Activated T-helper 2 cell treated with anti-CD3 and anti-CD28 coated beads, Interferon-gamma antibody, Interleukin-2, Interleukin-4, amounts not matched to agents 10 μg/mL and 5 μg/mL and 100 μg/mL, durations not matched to agents 14 hours and 24 hours and 36 hours (primary cell): ENCODE measurements around the gene CREB3L2. TPM values are rescaled to one million over a fixed set of nuclear protein-coding genes. Genes with fewer than 3 reads are reported as not detected.
"Not testable (repeated sequence)": the region's sequence is repeated elsewhere in the genome, so short reads cannot be mapped to it uniquely, and the experiment has no call there.

ENCODE experiments used
- DNase-seq: peaks from one replicate; pipeline ENCODE4 v3.0.0; 2021; ENCODE audit warnings: low spot score
- H3K27ac Mint-ChIP-seq: one replicate; pipeline ENCODE4 v1.8.0; 2021; ENCODE audit warnings: mixed read lengths
- H3K27me3 Mint-ChIP-seq: one replicate; pipeline ENCODE4 v1.8.0; 2021; ENCODE audit warnings: low read depth, mixed read lengths
- H3K36me3 Mint-ChIP-seq: one replicate; pipeline ENCODE4 v1.8.0; 2021; ENCODE audit warnings: low read depth, mixed read lengths
- H3K4me1 Mint-ChIP-seq: one replicate; pipeline ENCODE4 v1.8.0; 2021; ENCODE audit warnings: low read depth, mixed read lengths
- H3K4me3 Mint-ChIP-seq: one replicate; pipeline ENCODE4 v1.8.0; 2021; ENCODE audit warnings: low read depth, mild to moderate bottlenecking, moderate library complexity, mixed read lengths
- H3K9me3 Mint-ChIP-seq: one replicate; pipeline ENCODE4 v1.8.0; 2021; ENCODE audit warnings: mixed read lengths
- intact Hi-C: fragments of 100-400 bp; cut with micrococcal nuclease; formaldehyde crosslinking; loops from one replicate; pipeline ENCODE4 v1.15.1; 2023
- total RNA-seq: library from RNA; stranded (reverse); gene quantifications from 2 replicates; pipeline ENCODE4 v1.2.3, GENCODE V29; 2022

CREB3L2 gene
- total RNA-seq, 1 donor from 2014 or later = 58.6 TPM

- Mint-ChIP-seq H3K36me3 (peaks cover 54% of the 10 kb centered on the region), H3K4me3 (no peak overlapping the region), H3K27me3 (no peaks in the 10 kb centered on the region), H3K4me1 (peaks cover 7% of the 10 kb centered on the region), H3K9me3 (peaks cover 12% of the 10 kb centered on the region), H3K27ac (no peak overlapping the region)
- intact Hi-C loops = no loop called here
- no peak for DNase-seq
These were observed 18.4 kb downstream of the CREB3L2 start for GRCh38 chr7:137983323-137984008.

DNA sequence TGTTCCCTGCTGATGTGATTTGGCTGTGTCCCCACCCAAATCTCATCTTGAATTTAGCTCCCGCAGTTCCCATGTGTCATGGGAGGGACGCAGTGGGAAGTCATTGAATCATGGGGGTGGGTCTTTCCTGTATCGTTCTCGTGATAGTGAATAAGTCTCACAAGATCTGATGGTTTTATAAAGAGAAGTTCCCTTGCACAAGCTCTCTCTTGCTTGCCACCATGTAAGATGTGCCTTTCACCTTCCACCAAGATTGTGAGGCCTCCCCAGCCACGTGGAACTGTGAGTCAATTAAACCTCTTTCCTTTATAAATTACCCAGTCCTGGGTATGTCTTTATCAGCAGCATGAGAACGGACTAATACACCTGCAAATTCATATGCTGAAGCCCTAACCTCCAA lies 19.5 kb downstream of the CREB3L2 start:
- H3K4me3 Mint-ChIP-seq, intact Hi-C loops, H3K4me1 Mint-ChIP-seq, H3K27ac Mint-ChIP-seq, H3K27me3 Mint-ChIP-seq, DNase-seq: not testable (repeated sequence)
- H3K36me3 Mint-ChIP-seq = peaks cover 61% of the 10 kb centered on the region
- peaks cover 12% of the 10 kb centered on the region for H3K9me3 Mint-ChIP-seq

GRCh38 chr7:137981668-137982067 lies 20.2 kb downstream of the CREB3L2 start:
- peaks cover 3% of the 10 kb centered on the region for H3K4me1 Mint-ChIP-seq
- H3K27me3 Mint-ChIP-seq = no peaks in the 10 kb centered on the region
- intact Hi-C loops = no loop called here
- DNase-seq = no peak
- peaks cover 12% of the 10 kb centered on the region for H3K9me3 Mint-ChIP-seq
- H3K4me3 Mint-ChIP-seq = no peak overlapping the region
- H3K27ac Mint-ChIP-seq = no peak overlapping the region
- H3K36me3 Mint-ChIP-seq = peaks cover 66% of the 10 kb centered on the region

DNA sequence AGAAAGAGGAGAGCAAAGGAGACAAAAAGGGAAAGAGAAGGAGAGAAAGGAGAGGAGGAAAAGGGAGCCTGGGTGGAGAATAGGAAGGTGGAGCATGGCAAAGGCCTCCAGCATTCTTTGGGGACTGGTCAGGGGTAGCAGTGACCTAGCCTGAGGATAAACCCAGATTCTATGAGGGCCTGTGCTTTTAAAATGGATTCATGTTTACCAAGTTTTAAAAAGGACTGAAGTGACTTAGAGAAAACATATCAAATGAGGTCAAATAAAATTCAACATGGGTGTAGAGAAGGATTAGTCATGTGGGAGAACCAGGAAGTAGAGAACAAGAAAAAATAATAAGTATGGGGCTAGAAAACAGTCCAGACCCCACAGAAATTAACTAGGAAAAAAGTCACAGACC lies 20.7 kb downstream of the CREB3L2 start:
- H3K27me3 Mint-ChIP-seq = no peaks in the 10 kb centered on the region
- peaks cover 12% of the 10 kb centered on the region for H3K9me3 Mint-ChIP-seq
- no peak overlapping the region for H3K27ac Mint-ChIP-seq
- intact Hi-C loops = no loop called here
- DNase-seq = no peak
- H3K4me3 Mint-ChIP-seq = no peak overlapping the region
- peaks cover 66% of the 10 kb centered on the region for H3K36me3 Mint-ChIP-seq
- peaks cover 3% of the 10 kb centered on the region for H3K4me1 Mint-ChIP-seq

GRCh38 chr7:137980308-137980707 lies 21.6 kb downstream of the CREB3L2 start:
- intact Hi-C loops = no loop called here
- Mint-ChIP-seq H3K4me1 (peaks cover 3% of the 10 kb centered on the region), H3K27me3 (no peaks in the 10 kb centered on the region), H3K27ac (no peak overlapping the region), H3K9me3 (peaks cover 12% of the 10 kb centered on the region), H3K4me3 (no peak overlapping the region), H3K36me3 (peaks cover 66% of the 10 kb centered on the region)
- DNase-seq = no peak

DNA sequence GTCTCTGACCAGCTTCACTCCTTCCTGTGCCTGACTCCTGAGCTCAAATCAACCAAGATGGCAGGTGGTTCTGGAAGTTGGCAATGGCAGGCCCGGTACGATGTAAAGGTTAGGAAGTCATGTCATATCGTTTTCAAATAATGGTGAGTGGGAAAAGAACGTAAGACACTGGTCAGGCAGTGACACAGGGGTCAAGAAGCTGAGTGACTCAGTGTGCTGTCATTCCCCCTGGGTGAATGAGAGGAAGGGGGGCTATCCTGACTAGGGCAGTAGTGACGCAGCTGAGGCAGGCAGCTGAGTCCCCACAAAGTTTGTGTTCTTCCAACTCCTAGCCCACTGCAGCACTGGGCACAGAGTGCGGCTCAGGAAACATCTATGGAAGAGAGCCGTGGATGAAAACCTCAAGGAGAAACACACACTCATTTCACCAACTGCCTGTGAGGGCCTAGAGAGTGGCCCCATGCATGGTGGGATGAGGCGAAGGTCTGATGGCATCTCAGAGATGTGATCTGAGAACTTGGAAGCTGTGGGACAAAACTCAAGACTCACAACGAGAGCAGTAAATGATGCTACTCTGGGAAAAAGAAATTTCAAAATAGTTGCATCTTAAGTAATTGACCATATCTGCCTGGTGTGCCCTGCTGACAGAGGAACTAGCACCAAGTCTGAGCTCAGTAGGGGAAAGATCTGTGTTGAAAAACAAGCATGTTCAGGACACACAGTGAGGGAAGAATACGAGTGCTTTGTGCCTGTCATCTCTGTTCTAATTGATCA lies 23.2 kb downstream of the CREB3L2 start:
- Mint-ChIP-seq H3K9me3 (peaks cover 12% of the 10 kb centered on the region), H3K4me1 (peaks cover 3% of the 10 kb centered on the region), H3K27ac (no peak overlapping the region), H3K27me3 (no peaks in the 10 kb centered on the region), H3K36me3 (peaks cover 50% of the 10 kb centered on the region), H3K4me3 (no peak overlapping the region)
- DNase-seq = no peak
- intact Hi-C loops = no loop called here

DNA sequence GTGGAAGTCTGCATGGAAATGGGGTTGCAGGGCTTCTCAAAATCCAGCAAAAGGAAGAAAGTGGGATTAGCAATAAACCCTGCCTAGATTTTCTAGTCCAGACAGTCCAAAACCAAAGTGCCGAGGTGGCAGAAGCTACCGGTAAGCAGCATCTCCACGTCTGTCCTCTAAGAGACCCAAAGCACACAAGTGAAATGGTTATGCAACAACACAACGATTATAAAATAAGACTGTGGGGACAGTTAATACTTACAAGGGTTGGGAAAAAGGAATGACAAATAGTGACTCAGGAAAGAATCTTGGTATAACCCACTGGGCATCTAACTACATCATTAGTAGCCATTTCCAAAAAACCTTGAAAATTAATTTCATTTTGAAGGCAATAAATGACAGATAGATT lies 24.7 kb downstream of the CREB3L2 start:
- intact Hi-C loops = no loop called here
- peaks cover 35% of the 10 kb centered on the region for H3K36me3 Mint-ChIP-seq
- peaks cover under 1% of the 10 kb centered on the region for H3K9me3 Mint-ChIP-seq
- H3K27me3 Mint-ChIP-seq = no peaks in the 10 kb centered on the region
- H3K4me3 Mint-ChIP-seq = no peak overlapping the region
- H3K27ac Mint-ChIP-seq = no peak overlapping the region
- peaks cover 3% of the 10 kb centered on the region for H3K4me1 Mint-ChIP-seq
- no peak for DNase-seq

GRCh38 chr7:137976696-137977095 lies 25.2 kb downstream of the CREB3L2 start:
- Mint-ChIP-seq H3K9me3 (no peaks in the 10 kb centered on the region), H3K27ac (no peak overlapping the region), H3K27me3 (no peaks in the 10 kb centered on the region), H3K4me3 (no peak overlapping the region), H3K4me1 (peaks cover 3% of the 10 kb centered on the region), H3K36me3 (peaks cover 32% of the 10 kb centered on the region)
- DNase-seq = no peak
- intact Hi-C loops = no loop called here

DNA sequence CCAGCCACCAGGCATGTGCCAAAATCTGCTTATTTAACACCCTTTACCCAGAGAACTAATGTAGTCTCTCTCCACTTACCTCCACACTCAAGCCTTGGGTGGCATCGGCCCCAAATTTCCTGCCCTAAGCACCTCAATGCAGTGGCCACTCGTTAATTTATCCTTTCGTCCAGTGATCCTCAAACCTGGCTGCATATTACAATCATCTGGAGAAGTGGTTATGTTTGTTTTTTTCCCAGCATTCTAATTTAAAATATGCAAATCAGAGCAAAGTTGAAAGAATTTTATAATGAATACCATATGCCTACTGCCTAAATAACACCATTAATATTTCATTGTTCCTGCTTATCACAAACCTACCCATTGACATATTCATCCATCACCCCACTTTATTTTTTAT lies 25.7 kb downstream of the CREB3L2 start:
- H3K36me3 Mint-ChIP-seq = peaks cover 27% of the 10 kb centered on the region
- DNase-seq = no peak
- no peak overlapping the region for H3K4me3 Mint-ChIP-seq
- no peaks in the 10 kb centered on the region for H3K9me3 Mint-ChIP-seq
- H3K27ac Mint-ChIP-seq = no peak overlapping the region
- no peaks in the 10 kb centered on the region for H3K27me3 Mint-ChIP-seq
- intact Hi-C loops = no loop called here
- peaks cover 2% of the 10 kb centered on the region for H3K4me1 Mint-ChIP-seq

- Mint-ChIP-seq H3K4me1 (peaks cover 1% of the 10 kb centered on the region), H3K36me3 (peaks cover 25% of the 10 kb centered on the region), H3K9me3 (no peaks in the 10 kb centered on the region), H3K4me3 (no peak overlapping the region), H3K27ac (no peak overlapping the region), H3K27me3 (no peaks in the 10 kb centered on the region)
- DNase-seq = no peak
- intact Hi-C loops = no loop called here
These were observed 26.1 kb downstream of the CREB3L2 start for GRCh38 chr7:137975768-137976167.

DNA sequence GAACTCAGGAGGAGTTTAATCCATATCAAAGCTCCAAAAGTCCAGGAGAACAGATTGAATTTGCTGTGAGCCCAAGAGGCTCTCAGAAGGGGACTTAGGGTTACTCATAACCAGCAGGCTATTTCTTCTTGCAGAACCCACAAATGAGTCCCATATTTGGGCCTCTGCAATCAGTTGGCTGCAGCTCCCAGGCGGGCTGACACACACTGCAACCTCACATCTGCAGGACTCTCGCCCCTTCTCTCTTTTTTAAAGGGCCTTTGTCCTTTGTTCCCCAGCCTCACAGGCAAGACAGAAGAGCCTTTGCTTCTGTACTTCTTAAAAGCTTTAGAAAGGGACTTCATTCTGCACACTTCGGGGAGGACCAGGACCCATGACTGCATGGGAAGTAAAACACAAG lies 26.7 kb downstream of the CREB3L2 start:
- H3K4me3 Mint-ChIP-seq = no peak overlapping the region
- intact Hi-C loops = no loop called here
- H3K9me3 Mint-ChIP-seq = no peaks in the 10 kb centered on the region
- H3K27me3 Mint-ChIP-seq = no peaks in the 10 kb centered on the region
- H3K36me3 Mint-ChIP-seq = peaks cover 23% of the 10 kb centered on the region
- no peak overlapping the region for H3K27ac Mint-ChIP-seq
- peaks cover 1% of the 10 kb centered on the region for H3K4me1 Mint-ChIP-seq
- DNase-seq = no peak

DNA sequence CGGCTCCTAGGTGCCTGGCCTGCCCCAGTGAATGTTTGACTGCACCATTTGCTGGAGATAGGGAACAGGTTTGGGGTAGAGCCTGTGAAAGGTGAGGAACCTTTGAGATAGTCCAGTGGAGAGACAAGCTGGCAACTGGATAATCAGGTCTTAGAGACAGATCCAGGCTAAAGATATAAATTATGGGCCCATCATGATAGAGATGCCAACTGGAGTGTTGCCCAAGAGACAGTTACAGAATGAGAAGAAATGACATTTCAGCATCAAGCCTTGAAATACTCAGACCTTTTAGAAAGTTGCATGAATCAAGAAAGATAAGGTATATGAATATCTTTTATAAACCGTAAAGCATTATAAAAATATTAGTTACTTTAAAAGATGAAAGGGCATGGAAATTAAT lies 27.1 kb downstream of the CREB3L2 start:
- no peaks in the 10 kb centered on the region for H3K27me3 Mint-ChIP-seq
- no peaks in the 10 kb centered on the region for H3K9me3 Mint-ChIP-seq
- peaks cover 1% of the 10 kb centered on the region for H3K4me1 Mint-ChIP-seq
- H3K4me3 Mint-ChIP-seq = no peak overlapping the region
- DNase-seq = no peak
- H3K36me3 Mint-ChIP-seq = peaks cover 22% of the 10 kb centered on the region
- intact Hi-C loops = no loop called here
- H3K27ac Mint-ChIP-seq = no peak overlapping the region

- H3K27me3 Mint-ChIP-seq = no peaks in the 10 kb centered on the region
- no peaks in the 10 kb centered on the region for H3K9me3 Mint-ChIP-seq
- H3K27ac Mint-ChIP-seq = no peak overlapping the region
- DNase-seq = no peak
- peaks cover 9% of the 10 kb centered on the region for H3K36me3 Mint-ChIP-seq
- intact Hi-C loops = no loop called here
- peaks cover 17% of the 10 kb centered on the region for H3K4me1 Mint-ChIP-seq
- no peak overlapping the region for H3K4me3 Mint-ChIP-seq
These were observed 31.5 kb downstream of the CREB3L2 start for GRCh38 chr7:137970253-137970975.
